ENCODE data around the gene PARN. TPM values are rescaled to one million over a fixed set of nuclear protein-coding genes. Genes with fewer than 3 reads are reported as not detected.

PARN gene
- total and polyA plus RNA-seq, 2 of the 8 experiments (the other 6 are each of a cell fraction or from before 2014, with no cell fraction given): 24.5 to 44.6 TPM

- no peak for TF ChIP-seq CHD7 (IDR thresholded peaks at IDR 0.05; ENCODE audit: insufficient replicate concordance, low read length)
- TF ChIP-seq TAF7 (optimal IDR thresholded peaks at IDR 0.05; ENCODE audit: borderline replicate concordance, low read depth, low read length): no peak
- TF ChIP-seq CREB1 (IDR thresholded peaks at IDR 0.05): no peak
- TF ChIP-seq ATF2 (IDR thresholded peaks at IDR 0.05; ENCODE audit: low read length): no peak
- TF ChIP-seq POLR2AphosphoS5 (IDR thresholded peaks at IDR 0.05; ENCODE audit: low read depth, low read length): no peak
- no peak for TF ChIP-seq RAD21 (IDR thresholded peaks at IDR 0.05 in 1 of 2, conservative IDR thresholded peaks at IDR 0.05 in 1 of 2; ENCODE audit: low read depth in 2 of 2, low read length in 2 of 2)
- TF ChIP-seq NANOG (IDR thresholded peaks at IDR 0.05; ENCODE audit: insufficient read depth, low read depth, low read length, poor library complexity, severe bottlenecking): no peak
- TF ChIP-seq POLR2A (IDR thresholded peaks at IDR 0.05; ENCODE audit: control extremely low read depth in 1 of 2, low read depth in 2 of 2, low read length in 2 of 2): no peak
Measured at GRCh38 chr16:14649816-14650215, 19.8 kb upstream of the PARN start (continued).
